ENCODE results near the gene HINT2.

The HINT2 gene

GRCh38 chr9:35801328-35802128 is 13.3 kb downstream of the HINT2 start:
- no peak for DNase-seq (ENCODE audit: low read depth)
- TF ChIP-seq, protein P1, sequence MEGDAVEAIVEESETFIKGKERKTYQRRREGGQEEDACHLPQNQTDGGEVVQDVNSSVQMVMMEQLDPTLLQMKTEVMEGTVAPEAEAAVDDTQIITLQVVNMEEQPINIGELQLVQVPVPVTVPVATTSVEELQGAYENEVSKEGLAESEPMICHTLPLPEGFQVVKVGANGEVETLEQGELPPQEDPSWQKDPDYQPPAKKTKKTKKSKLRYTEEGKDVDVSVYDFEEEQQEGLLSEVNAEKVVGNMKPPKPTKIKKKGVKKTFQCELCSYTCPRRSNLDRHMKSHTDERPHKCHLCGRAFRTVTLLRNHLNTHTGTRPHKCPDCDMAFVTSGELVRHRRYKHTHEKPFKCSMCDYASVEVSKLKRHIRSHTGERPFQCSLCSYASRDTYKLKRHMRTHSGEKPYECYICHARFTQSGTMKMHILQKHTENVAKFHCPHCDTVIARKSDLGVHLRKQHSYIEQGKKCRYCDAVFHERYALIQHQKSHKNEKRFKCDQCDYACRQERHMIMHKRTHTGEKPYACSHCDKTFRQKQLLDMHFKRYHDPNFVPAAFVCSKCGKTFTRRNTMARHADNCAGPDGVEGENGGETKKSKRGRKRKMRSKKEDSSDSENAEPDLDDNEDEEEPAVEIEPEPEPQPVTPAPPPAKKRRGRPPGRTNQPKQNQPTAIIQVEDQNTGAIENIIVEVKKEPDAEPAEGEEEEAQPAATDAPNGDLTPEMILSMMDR (IDR thresholded peaks at IDR 0.05; ENCODE audit: low read length, missing control alignments) = no peak

DNA sequence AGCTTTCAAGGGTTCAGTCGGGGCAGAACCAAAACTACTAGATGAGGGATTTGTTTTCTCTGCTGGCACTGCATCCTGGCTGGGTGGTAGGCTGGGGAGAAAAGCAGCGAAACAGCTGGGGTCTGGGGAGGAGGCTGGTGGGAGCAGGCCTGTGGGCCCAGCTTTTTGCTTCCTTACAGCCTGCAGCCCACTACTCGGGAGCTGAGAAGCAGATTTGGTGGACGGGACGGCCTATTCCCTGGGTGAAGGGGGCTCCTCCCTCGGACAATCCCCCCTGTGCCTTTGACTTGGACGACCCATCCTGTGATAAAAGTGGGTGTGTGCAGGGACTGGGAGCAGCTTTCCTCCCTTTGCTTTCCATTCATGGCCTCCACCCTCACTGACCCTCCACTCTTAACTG is 14.3 kb downstream of the HINT2 start:
- DNase-seq (ENCODE audit: low read depth) = no peak
- H3K4me3 ChIP-seq (replicated peaks; ENCODE audit: low read depth, low read length) = no peak overlapping the region
- TF ChIP-seq, protein P1 (IDR thresholded peaks at IDR 0.05; ENCODE audit: low read length, missing control alignments) = no peak

More at GRCh38 chr9:35801328-35802128, 13.3 kb downstream of the HINT2 start:
- no peak overlapping the region for H3K4me3 ChIP-seq (replicated peaks; ENCODE audit: low read depth, low read length)

- no peak overlapping the region for H3K4me3 ChIP-seq (replicated peaks; ENCODE audit: low read depth, low read length)
- peak; percentile 29 for DNase-seq (ENCODE audit: low read depth)
- TF ChIP-seq, protein P1 (IDR thresholded peaks at IDR 0.05; ENCODE audit: low read length, missing control alignments) = no peak
These were observed 16.0 kb downstream of the HINT2 start for GRCh38 chr9:35798658-35799374.

GRCh38 chr9:35797311-35798109 is 17.3 kb downstream of the HINT2 start:
- TF ChIP-seq, protein P1 (IDR thresholded peaks at IDR 0.05; ENCODE audit: low read length, missing control alignments) = no peak
- no peak for DNase-seq (ENCODE audit: low read depth)
- H3K4me3 ChIP-seq (replicated peaks; ENCODE audit: low read depth, low read length) = no peak overlapping the region

- DNase-seq (ENCODE audit: low read depth) = no peak
- TF ChIP-seq, protein P1 (IDR thresholded peaks at IDR 0.05; ENCODE audit: low read length, missing control alignments) = no peak
These were observed 19.1 kb downstream of the HINT2 start for GRCh38 chr9:35795695-35796094.

GRCh38 chr9:35793461-35793860 is 21.4 kb downstream of the HINT2 start:
- TF ChIP-seq, protein P1 (IDR thresholded peaks at IDR 0.05; ENCODE audit: low read length, missing control alignments) = no peak
- peak overlapping the region; percentile 27 for H3K4me3 ChIP-seq (replicated peaks; ENCODE audit: low read depth, low read length)
- DNase-seq (ENCODE audit: low read depth) = no peak

More at GRCh38 chr9:35795695-35796094, 19.1 kb downstream of the HINT2 start:
- H3K4me3 ChIP-seq (replicated peaks; ENCODE audit: low read depth, low read length) = no peak overlapping the region

Data from fibroblast of pulmonary artery (primary cell).